HFFc6 (cell line): Measurements from ENCODE around the gene SPG7. TPM values are rescaled to one million over a fixed set of nuclear protein-coding genes. Genes with fewer than 3 reads are reported as not detected.

Experiments used
- DNase-seq: peaks from one replicate; pipeline ENCODE4 v3.0.0-alpha.2; 2018
- H3K27ac Mint-ChIP-seq: 2 replicates; pipeline ENCODE4 v1.8.0; 2020; ENCODE audit warnings: mild to moderate bottlenecking, mixed read lengths
- H3K27me3 Mint-ChIP-seq: 2 replicates; pipeline ENCODE4 v1.8.0; 2021; ENCODE audit warnings: mild to moderate bottlenecking, moderate library complexity, mixed read lengths; ENCODE audit not compliant: insufficient read depth
- H3K36me3 Mint-ChIP-seq: 2 replicates; pipeline ENCODE4 v1.8.0; 2021; ENCODE audit warnings: low read depth, mixed read lengths
- H3K4me1 Mint-ChIP-seq: 2 replicates; pipeline ENCODE4 v1.8.0; 2020; ENCODE audit warnings: low read depth, mixed read lengths
- H3K4me3 Mint-ChIP-seq: 2 replicates; pipeline ENCODE4 v1.8.0; 2020; ENCODE audit warnings: mild to moderate bottlenecking, moderate library complexity, mixed read lengths
- H3K9me3 Mint-ChIP-seq: 2 replicates; pipeline ENCODE4 v1.8.0; 2020; ENCODE audit warnings: mild to moderate bottlenecking, mixed read lengths
- CTCF ChIP-seq: fragments of 200-600 bp; sonication (generic); IDR thresholded peaks from 2 replicates; pipeline ENCODE4 v1.5.0; 2021; ENCODE audit warnings: antibody characterized with exemption, mild to moderate bottlenecking
- total RNA-seq, 6 experiments: library from RNA; stranded (reverse); fragmentation: NEBNext Ultra II Directional; extraction: Animal tissue kit (Norgen Biotek cat#: 25700); gene quantifications; 2 replicates in 1 of 6; 3 replicates in 5 of 6; pipeline ENCODE4 v1.2.3, GENCODE V29; 2021

Gene SPG7
- total RNA-seq, 6 experiments from 2014 or later = 81.5 to 97.0 (median 89.6) TPM

- H3K27me3 Mint-ChIP-seq = no peaks in the 10 kb centered on the region; the same call in 1 of the 2 replicates
- no peak for TF ChIP-seq CTCF
- H3K27ac Mint-ChIP-seq = peak overlapping the region; percentile 72
- DNase-seq = no peak
- H3K4me1 Mint-ChIP-seq = peaks cover 32% of the 10 kb centered on the region
- H3K36me3 Mint-ChIP-seq = no peaks in the 10 kb centered on the region; the same call in 1 of the 2 replicates
- no peak overlapping the region for H3K4me3 Mint-ChIP-seq
- H3K9me3 Mint-ChIP-seq = no peaks in the 10 kb centered on the region
These were observed 5.9 kb upstream of the SPG7 start for GRCh38 chr16:89502081-89502843.

DNA sequence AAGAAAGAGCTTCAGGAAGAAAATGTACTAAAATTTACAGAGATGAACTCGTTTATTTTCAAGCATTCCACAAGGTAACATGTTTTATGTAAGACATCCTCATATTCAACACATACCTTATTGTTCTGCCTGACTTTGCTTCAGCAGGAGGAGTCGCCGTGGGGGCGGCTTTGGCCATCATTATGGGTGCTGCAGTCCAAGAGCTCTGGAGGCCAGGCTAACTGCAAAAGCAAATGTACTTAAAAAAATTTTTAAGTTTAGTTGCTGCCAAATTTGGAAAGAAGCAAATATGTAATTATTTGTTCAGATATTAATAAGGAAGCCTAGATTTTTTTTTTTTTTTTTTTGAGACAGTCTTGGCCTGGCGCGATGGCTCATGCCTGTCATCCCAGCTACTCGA lies 4.1 kb upstream of the SPG7 start:
- peaks cover 32% of the 10 kb centered on the region for H3K4me1 Mint-ChIP-seq
- DNase-seq = no peak
- no peak for TF ChIP-seq CTCF
- no peaks in the 10 kb centered on the region; the same call in 1 of the 2 replicates for H3K27me3 Mint-ChIP-seq
- H3K27ac Mint-ChIP-seq = peak overlapping the region; percentile 37
- no peaks in the 10 kb centered on the region for H3K9me3 Mint-ChIP-seq
- no peaks in the 10 kb centered on the region; the same call in 1 of the 2 replicates for H3K36me3 Mint-ChIP-seq
- no peak overlapping the region for H3K4me3 Mint-ChIP-seq

GRCh38 chr16:89505204-89506112 lies 2.7 kb upstream of the SPG7 start:
- H3K36me3 Mint-ChIP-seq = no peaks in the 10 kb centered on the region; the same call in 1 of the 2 replicates
- no peak for TF ChIP-seq CTCF
- peak; percentile 83 for DNase-seq
- H3K27ac Mint-ChIP-seq = peak overlapping the region; percentile 94
- peak overlapping the region; percentile 79 for H3K4me3 Mint-ChIP-seq
- H3K9me3 Mint-ChIP-seq = no peaks in the 10 kb centered on the region
- H3K27me3 Mint-ChIP-seq = no peaks in the 10 kb centered on the region; the same call in 1 of the 2 replicates
- peaks cover 32% of the 10 kb centered on the region for H3K4me1 Mint-ChIP-seq

- H3K27me3 Mint-ChIP-seq = no peaks in the 10 kb centered on the region; the same call in 1 of the 2 replicates
- DNase-seq = no peak
These were observed 2.1 kb upstream of the SPG7 start for GRCh38 chr16:89506113-89506504.

More at GRCh38 chr16:89506113-89506504, 2.1 kb upstream of the SPG7 start:
- H3K4me3 Mint-ChIP-seq = peak overlapping the region; percentile 79
- H3K9me3 Mint-ChIP-seq = no peaks in the 10 kb centered on the region
- H3K27ac Mint-ChIP-seq = peak overlapping the region; percentile 94
- no peaks in the 10 kb centered on the region; the same call in 1 of the 2 replicates for H3K36me3 Mint-ChIP-seq
- no peak for TF ChIP-seq CTCF
- H3K4me1 Mint-ChIP-seq = peaks cover 32% of the 10 kb centered on the region
